HG03064 (cell line): Measurements from ENCODE around the gene SLC25A17.
"Not testable (repeated sequence)": the region's sequence is repeated elsewhere in the genome, so short reads cannot be mapped to it uniquely, and the experiment has no call there.

Source experiments
- ATAC-seq: cut with Tn5 transposase; IDR thresholded peaks from one replicate; pipeline ENCODE4 v1.9.1; 2021; ENCODE audit warnings: low read depth; ENCODE audit not compliant: unreplicated experiment

SLC25A17 gene

GRCh38 chr22:40723396-40723933, 95.7 kb downstream of the SLC25A17 start:
- ATAC-seq, result no peak

DNA sequence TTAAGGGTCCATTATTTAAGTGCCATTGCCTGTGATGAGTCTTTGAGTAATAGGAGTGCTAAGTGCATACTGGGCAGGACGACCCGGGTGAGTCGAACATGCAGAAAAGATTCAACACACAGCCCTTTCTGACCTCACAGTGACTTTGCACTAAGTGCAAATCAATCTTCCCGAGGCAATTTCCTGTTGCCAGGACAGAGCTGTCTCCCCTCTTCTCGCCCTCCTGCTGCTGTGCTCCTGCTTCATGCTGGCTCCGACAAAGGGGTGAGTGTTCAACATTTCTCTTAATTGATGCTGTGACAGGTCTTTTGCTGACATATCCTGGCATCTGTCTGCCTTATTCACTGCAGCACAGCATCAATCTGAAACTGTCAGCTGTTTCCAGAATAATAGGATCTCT, 97.9 kb downstream of the SLC25A17 start:
- ATAC-seq, result no peak

DNA sequence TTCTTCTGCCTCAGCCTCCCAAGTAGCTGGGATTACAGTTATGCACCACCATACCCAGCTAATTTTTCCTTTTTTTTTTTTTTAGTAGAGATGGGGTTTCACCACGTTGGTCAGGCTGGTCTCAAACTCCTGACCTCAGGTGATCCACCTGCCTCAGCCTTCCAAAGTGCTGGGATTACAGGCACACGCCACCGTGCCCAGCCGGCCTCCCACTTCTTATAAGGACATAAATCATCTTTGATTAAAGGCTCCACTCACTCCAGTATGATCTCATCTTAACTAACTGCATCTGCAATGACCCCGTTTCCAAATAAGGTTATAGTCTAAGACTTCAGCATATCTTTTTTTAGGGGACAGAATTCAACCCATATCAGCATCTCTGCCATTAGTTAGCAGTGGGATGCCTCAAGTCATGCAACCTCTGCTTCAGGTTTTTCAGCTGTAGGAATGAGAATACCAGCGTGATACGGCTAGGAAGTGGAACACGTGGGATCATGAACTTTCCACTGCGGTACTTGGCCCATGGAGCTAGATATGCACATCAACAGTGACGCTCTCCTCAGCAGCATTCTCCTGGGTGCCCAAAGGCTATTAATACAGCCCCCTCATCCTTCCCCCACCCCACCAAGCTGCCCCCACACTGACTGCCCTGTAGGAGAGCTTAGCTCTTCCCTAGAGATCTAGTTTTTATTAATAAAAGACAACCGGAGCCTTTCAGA, 98.4 kb downstream of the SLC25A17 start:
- ATAC-seq, result no peak

- ATAC-seq, result not testable (repeated sequence)
Measured at GRCh38 chr22:40720156-40720537, 99.0 kb downstream of the SLC25A17 start.
